ENCODE data around the gene FBXL7. TPM values are rescaled to one million over a fixed set of nuclear protein-coding genes. Genes with fewer than 3 reads are reported as not detected.

Gene FBXL7
- total and polyA plus RNA-seq, 2 of the 8 experiments (the other 6 are each of a cell fraction or from before 2014, with no cell fraction given), result 17.7 to 17.8 TPM

- no peak for TF ChIP-seq E2F6 (IDR thresholded peaks at IDR 0.05)
- TF ChIP-seq SIN3A (conservative IDR thresholded peaks at IDR 0.05 in 1 of 2, IDR thresholded peaks at IDR 0.05 in 1 of 2; ENCODE audit: low read depth in 1 of 2, low read length in 2 of 2), result no peak
- no peak for TF ChIP-seq SIRT6 (IDR thresholded peaks at IDR 0.05; ENCODE audit: low read length)
These were observed 289.7 kb downstream of the FBXL7 start (continued) for GRCh38 chr5:15789642-15790041.

Measured in H1 (cell line).